ENCODE data around the gene MRPL44. TPM values are rescaled to one million over a fixed set of nuclear protein-coding genes. Genes with fewer than 3 reads are reported as not detected.

MRPL44 gene
- total and polyA plus RNA-seq, 2 donors (not counting 1 experiment from before 2014, with no cell fraction given) = 8.9 to 26.7 TPM

DNA sequence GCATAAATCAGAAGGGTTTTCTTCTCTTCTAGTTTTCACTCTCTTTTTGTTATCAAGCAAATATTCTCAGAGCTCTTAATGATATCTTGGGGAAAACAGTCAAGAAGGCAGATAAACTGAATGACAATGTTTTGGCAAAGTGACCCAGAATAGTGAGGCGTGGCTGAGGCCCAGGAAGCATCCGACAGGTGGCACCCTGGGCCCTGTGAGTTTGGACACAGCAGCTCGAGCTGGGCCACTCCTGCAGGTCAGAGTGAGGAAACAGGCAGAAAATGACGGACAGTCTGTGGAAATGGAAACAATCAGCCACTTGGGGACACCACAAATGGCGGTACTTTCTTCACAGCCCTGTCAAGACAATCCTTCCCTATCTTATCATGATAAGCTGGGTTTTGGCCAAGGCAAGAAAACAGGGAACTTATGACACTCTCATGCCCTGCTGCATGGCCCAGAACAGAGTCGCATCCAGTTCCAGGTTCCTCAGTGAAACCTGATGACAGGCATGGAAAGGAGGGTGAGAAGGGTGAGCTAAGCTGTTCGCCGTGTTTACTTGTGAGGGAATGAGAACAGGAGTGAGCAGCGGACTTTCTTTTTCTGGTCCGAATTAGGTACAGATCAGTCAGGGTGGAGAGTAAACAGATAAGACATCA lies 32.1 kb downstream of the MRPL44 start:
- no peaks in the 10 kb centered on the region for H3K4me1 ChIP-seq (ENCODE audit: control insufficient read depth in 2 of 2, insufficient read depth in 2 of 2, low read length in 2 of 2)
- H4K20me1 ChIP-seq (ENCODE audit: control insufficient read depth, insufficient read depth, low read length, poor library complexity, severe bottlenecking) = no peaks in the 10 kb centered on the region
- H3K9me3 ChIP-seq (ENCODE audit: control extremely low read depth in 1 of 3, control insufficient read depth in 2 of 3, insufficient read depth in 1 of 3, low read length in 2 of 3) = no peaks in the 10 kb centered on the region
- peaks cover 19% of the 10 kb centered on the region for H3K27me3 Mint-ChIP-seq
- intact Hi-C loops (cut with micrococcal nuclease) = no loop called here
- ChIA-PET POLR2A (no interaction called here), CTCF (interaction anchor here (2.4 to 7.6 kb wide), 3 partner anchors 10 to 296 kb away, joined by 12 to 307 read pairs (median 50); no protein-coding TSS in a partner anchor)
- H3K27ac Mint-ChIP-seq = no peak overlapping the region
- WGBS (ENCODE audit: insufficient coverage) = 86% methylated on average over 10 of the region's 10 CpGs
- peaks cover 0 to 3% (median 0%) of the 10 kb centered on the region in 4 experiments for H3K27me3 ChIP-seq (replicated peaks in 1 of 4; ENCODE audit: control extremely low read depth in 1 of 4, control insufficient read depth in 3 of 4, insufficient read depth in 4 of 4, low read length in 3 of 4)
- H3K4me1 Mint-ChIP-seq = no peaks in the 10 kb centered on the region
- ATAC-seq (ENCODE audit: low read depth) (no peak), DNase-seq (no peak)
- no peak overlapping the region for H3K4me3 Mint-ChIP-seq
- H3K4me3 ChIP-seq (ENCODE audit: control extremely low read depth in 1 of 5, extremely low read depth in 1 of 5, insufficient read depth in 1 of 5, low read depth in 2 of 5, low read length in 4 of 5) = no peak overlapping the region
- no peak overlapping the region for H2AFZ ChIP-seq (ENCODE audit: insufficient read depth, low read depth, low read length, poor library complexity, severe bottlenecking)
- H3K4me2 ChIP-seq (replicated peaks; ENCODE audit: low read depth, low read length, poor library complexity, severe bottlenecking) = no peak overlapping the region
- no peak overlapping the region for H3K9ac ChIP-seq (ENCODE audit: low read length)
- no peak overlapping the region for H3K27ac ChIP-seq (ENCODE audit: low read length in 2 of 2)
- no peaks in the 10 kb centered on the region for H3K9me3 Mint-ChIP-seq (ENCODE audit: insufficient read depth)
- no peaks in the 10 kb centered on the region for H3K36me3 ChIP-seq (replicated peaks in 1 of 2; ENCODE audit: control extremely low read depth in 1 of 2, control insufficient read depth in 1 of 2, extremely low read depth in 1 of 2, insufficient read depth in 2 of 2, low read length in 1 of 2)
- H3K79me2 ChIP-seq (ENCODE audit: control insufficient read depth, insufficient read depth, low read length) = no peaks in the 10 kb centered on the region
- TF ChIP-seq EZH2 (IDR thresholded peaks at IDR 0.05; ENCODE audit: borderline replicate concordance, insufficient read depth, low read depth, low read length, poor library complexity, severe bottlenecking) = no peak
- TF ChIP-seq, protein P1, sequence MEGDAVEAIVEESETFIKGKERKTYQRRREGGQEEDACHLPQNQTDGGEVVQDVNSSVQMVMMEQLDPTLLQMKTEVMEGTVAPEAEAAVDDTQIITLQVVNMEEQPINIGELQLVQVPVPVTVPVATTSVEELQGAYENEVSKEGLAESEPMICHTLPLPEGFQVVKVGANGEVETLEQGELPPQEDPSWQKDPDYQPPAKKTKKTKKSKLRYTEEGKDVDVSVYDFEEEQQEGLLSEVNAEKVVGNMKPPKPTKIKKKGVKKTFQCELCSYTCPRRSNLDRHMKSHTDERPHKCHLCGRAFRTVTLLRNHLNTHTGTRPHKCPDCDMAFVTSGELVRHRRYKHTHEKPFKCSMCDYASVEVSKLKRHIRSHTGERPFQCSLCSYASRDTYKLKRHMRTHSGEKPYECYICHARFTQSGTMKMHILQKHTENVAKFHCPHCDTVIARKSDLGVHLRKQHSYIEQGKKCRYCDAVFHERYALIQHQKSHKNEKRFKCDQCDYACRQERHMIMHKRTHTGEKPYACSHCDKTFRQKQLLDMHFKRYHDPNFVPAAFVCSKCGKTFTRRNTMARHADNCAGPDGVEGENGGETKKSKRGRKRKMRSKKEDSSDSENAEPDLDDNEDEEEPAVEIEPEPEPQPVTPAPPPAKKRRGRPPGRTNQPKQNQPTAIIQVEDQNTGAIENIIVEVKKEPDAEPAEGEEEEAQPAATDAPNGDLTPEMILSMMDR (IDR thresholded peaks at IDR 0.05) = no peak

DNA sequence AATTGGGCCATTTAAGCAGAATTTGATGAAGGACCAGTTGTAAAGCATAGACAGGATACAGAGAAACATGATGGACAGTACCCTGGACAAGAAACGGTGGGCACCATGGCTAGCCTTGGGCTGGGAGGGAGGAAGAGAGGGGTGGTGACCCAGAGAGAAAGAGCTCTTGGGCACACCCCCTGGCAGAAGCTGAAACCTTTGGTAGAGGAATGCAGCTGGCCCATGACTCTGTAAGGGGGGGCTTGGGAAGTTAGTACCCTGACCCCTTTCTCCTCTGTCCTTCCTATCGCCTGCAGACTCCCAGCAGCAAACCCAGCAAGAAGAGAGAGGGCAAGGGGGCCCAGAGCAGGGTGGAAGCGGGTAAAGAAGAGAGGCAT lies 32.6 kb downstream of the MRPL44 start:
- Mint-ChIP-seq H3K27ac (no peak overlapping the region), H3K9me3 (ENCODE audit: insufficient read depth) (no peaks in the 10 kb centered on the region), H3K4me3 (no peak overlapping the region), H3K4me1 (no peaks in the 10 kb centered on the region), H3K27me3 (peaks cover 15% of the 10 kb centered on the region)
- Histone ChIP-seq H3K36me3 (replicated peaks in 1 of 2; ENCODE audit: control extremely low read depth in 1 of 2, control insufficient read depth in 1 of 2, extremely low read depth in 1 of 2, insufficient read depth in 2 of 2, low read length in 1 of 2) (no peaks in the 10 kb centered on the region), H3K4me2 (replicated peaks; ENCODE audit: low read depth, low read length, poor library complexity, severe bottlenecking) (no peak overlapping the region), H3K79me2 (ENCODE audit: control insufficient read depth, insufficient read depth, low read length) (no peaks in the 10 kb centered on the region), H3K4me3 (ENCODE audit: control extremely low read depth in 1 of 5, extremely low read depth in 1 of 5, insufficient read depth in 1 of 5, low read depth in 2 of 5, low read length in 4 of 5) (no peak overlapping the region), H3K9ac (ENCODE audit: low read length) (no peak overlapping the region), H3K9me3 (ENCODE audit: control extremely low read depth in 1 of 3, control insufficient read depth in 2 of 3, insufficient read depth in 1 of 3, low read length in 2 of 3) (no peaks in the 10 kb centered on the region), H2AFZ (ENCODE audit: insufficient read depth, low read depth, low read length, poor library complexity, severe bottlenecking) (no peak overlapping the region), H3K27me3 (replicated peaks in 1 of 4; ENCODE audit: control extremely low read depth in 1 of 4, control insufficient read depth in 3 of 4, insufficient read depth in 4 of 4, low read length in 3 of 4) (peaks cover 0 to 3% (median 0%) of the 10 kb centered on the region in 4 experiments), H4K20me1 (ENCODE audit: control insufficient read depth, insufficient read depth, low read length, poor library complexity, severe bottlenecking) (no peaks in the 10 kb centered on the region), H3K4me1 (ENCODE audit: control insufficient read depth in 2 of 2, insufficient read depth in 2 of 2, low read length in 2 of 2) (no peaks in the 10 kb centered on the region), H3K27ac (ENCODE audit: low read length in 2 of 2) (no peak overlapping the region)
- no peak for TF ChIP-seq EZH2 (IDR thresholded peaks at IDR 0.05; ENCODE audit: borderline replicate concordance, insufficient read depth, low read depth, low read length, poor library complexity, severe bottlenecking)
- TF ChIP-seq, protein P1 (IDR thresholded peaks at IDR 0.05) = no peak
- DNase-seq = no peak
- intact Hi-C loops (cut with micrococcal nuclease) = no loop called here
- ATAC-seq (ENCODE audit: low read depth) = no peak
- POLR2A ChIA-PET = no interaction called here
- WGBS (ENCODE audit: insufficient coverage) = 79% methylated on average over 1 of the region's 3 CpGs
- CTCF ChIA-PET = interaction anchor here (2.4 to 7.6 kb wide), 3 partner anchors 10 to 296 kb away, joined by 12 to 307 read pairs (median 50); no protein-coding TSS in a partner anchor
